Measurements from ENCODE around the gene C2CD4C.
A peak's percentile ranks its signal among the peaks of the same experiment; 100 is the strongest.
"Not testable (repeated sequence)": the region's sequence is repeated elsewhere in the genome, so short reads cannot be mapped to it uniquely, and the experiment has no call there.

Gene C2CD4C

GRCh38 chr19:372306-372890 lies 36.5 kb downstream of the C2CD4C start:
- no peak overlapping the region for H3K4me3 ChIP-seq (ENCODE audit: low read length)
- peak; percentile 4 for DNase-seq (ENCODE audit: low read depth, low spot score)

- peak; percentile 67 for DNase-seq (ENCODE audit: low read depth, low spot score)
- H3K4me3 ChIP-seq (ENCODE audit: low read length) = peak overlapping the region; percentile 16
Observed at GRCh38 chr19:371501-372168, 37.3 kb downstream of the C2CD4C start.

GRCh38 chr19:370641-371330 lies 38.2 kb downstream of the C2CD4C start:
- no peak overlapping the region for H3K4me3 ChIP-seq (ENCODE audit: low read length)
- no peak for DNase-seq (ENCODE audit: low read depth, low spot score)

GRCh38 chr19:369876-370275 lies 39.1 kb downstream of the C2CD4C start:
- no peak overlapping the region for H3K4me3 ChIP-seq (ENCODE audit: low read length)
- no peak for DNase-seq (ENCODE audit: low read depth, low spot score)

GRCh38 chr19:369256-369655 lies 39.7 kb downstream of the C2CD4C start:
- H3K4me3 ChIP-seq (ENCODE audit: low read length) = no peak overlapping the region

GRCh38 chr19:368630-369024 lies 40.3 kb downstream of the C2CD4C start:
- no peak overlapping the region for H3K4me3 ChIP-seq (ENCODE audit: low read length)
- DNase-seq (ENCODE audit: low read depth, low spot score) = no peak

More at GRCh38 chr19:369256-369655, 39.7 kb downstream of the C2CD4C start:
- no peak for DNase-seq (ENCODE audit: low read depth, low spot score)

- no peak overlapping the region for H3K4me3 ChIP-seq (ENCODE audit: low read length)
Observed at GRCh38 chr19:367963-368629, 40.9 kb downstream of the C2CD4C start.

GRCh38 chr19:367561-367960 lies 41.4 kb downstream of the C2CD4C start:
- no peak for DNase-seq (ENCODE audit: low read depth, low spot score)

More at GRCh38 chr19:367963-368629, 40.9 kb downstream of the C2CD4C start:
- no peak for DNase-seq (ENCODE audit: low read depth, low spot score)

GRCh38 chr19:366951-367350 lies 42.0 kb downstream of the C2CD4C start:
- DNase-seq (ENCODE audit: low read depth, low spot score) = no peak
- H3K4me3 ChIP-seq (ENCODE audit: low read length) = no peak overlapping the region

More at GRCh38 chr19:367561-367960, 41.4 kb downstream of the C2CD4C start:
- H3K4me3 ChIP-seq (ENCODE audit: low read length) = no peak overlapping the region

- DNase-seq (ENCODE audit: low read depth, low spot score) = no peak
- no peak overlapping the region for H3K4me3 ChIP-seq (ENCODE audit: low read length)
Observed at GRCh38 chr19:366205-366783, 42.7 kb downstream of the C2CD4C start.

- DNase-seq (ENCODE audit: low read depth, low spot score) = no peak
- H3K4me3 ChIP-seq (ENCODE audit: low read length) = no peak overlapping the region
Observed at GRCh38 chr19:364496-365287, 44.3 kb downstream of the C2CD4C start.

- DNase-seq (ENCODE audit: low read depth, low spot score) = no peak
- no peak overlapping the region for H3K4me3 ChIP-seq (ENCODE audit: low read length)
Observed at GRCh38 chr19:362683-363082, 46.3 kb downstream of the C2CD4C start.

- no peak for DNase-seq (ENCODE audit: low read depth, low spot score)
Observed at GRCh38 chr19:362154-362553, 46.8 kb downstream of the C2CD4C start.

GRCh38 chr19:359653-359925 lies 49.4 kb downstream of the C2CD4C start:
- no peak overlapping the region for H3K4me3 ChIP-seq (ENCODE audit: low read length)
- DNase-seq (ENCODE audit: low read depth, low spot score) = no peak

More at GRCh38 chr19:362154-362553, 46.8 kb downstream of the C2CD4C start:
- no peak overlapping the region for H3K4me3 ChIP-seq (ENCODE audit: low read length)

GRCh38 chr19:355536-355935 lies 53.4 kb downstream of the C2CD4C start:
- DNase-seq (ENCODE audit: low read depth, low spot score); H3K4me3 ChIP-seq (ENCODE audit: low read length): not testable (repeated sequence)
